NCI-H1092 treated with DMSO at 0.1 percent for 48 hours (cell line): ENCODE results near the gene DPM3.
"Not testable (repeated sequence)": the region's sequence is repeated elsewhere in the genome, so short reads cannot be mapped to it uniquely, and the experiment has no call there.

Experiments
- DNase-seq: peaks from one replicate; lab custom pipeline; 2025; lab: John Stamatoyannopoulos, UW

The DPM3 gene

DNA sequence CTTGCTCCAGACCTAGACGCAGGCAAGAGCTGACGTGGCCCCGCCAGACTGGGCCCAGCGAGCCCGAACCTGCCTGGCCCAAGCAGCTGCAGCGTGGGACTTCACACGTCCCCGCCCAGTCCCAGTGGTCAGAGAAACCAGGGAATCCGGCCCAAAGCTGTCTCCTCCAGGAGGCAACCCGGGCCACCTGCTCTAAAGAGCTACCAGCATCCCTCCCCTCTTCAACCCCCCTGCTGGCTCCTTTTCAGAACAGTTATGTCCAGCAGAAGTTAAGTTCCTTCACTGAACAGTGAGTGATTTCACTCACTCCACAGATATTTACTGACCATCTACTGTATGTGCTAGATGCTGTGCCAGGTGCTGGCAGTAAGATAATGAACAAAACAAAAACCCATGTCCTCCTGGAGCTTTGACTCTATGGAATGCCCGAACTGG, 14.8 kb downstream of the DPM3 start:
- DNase-seq: no peak

DNA sequence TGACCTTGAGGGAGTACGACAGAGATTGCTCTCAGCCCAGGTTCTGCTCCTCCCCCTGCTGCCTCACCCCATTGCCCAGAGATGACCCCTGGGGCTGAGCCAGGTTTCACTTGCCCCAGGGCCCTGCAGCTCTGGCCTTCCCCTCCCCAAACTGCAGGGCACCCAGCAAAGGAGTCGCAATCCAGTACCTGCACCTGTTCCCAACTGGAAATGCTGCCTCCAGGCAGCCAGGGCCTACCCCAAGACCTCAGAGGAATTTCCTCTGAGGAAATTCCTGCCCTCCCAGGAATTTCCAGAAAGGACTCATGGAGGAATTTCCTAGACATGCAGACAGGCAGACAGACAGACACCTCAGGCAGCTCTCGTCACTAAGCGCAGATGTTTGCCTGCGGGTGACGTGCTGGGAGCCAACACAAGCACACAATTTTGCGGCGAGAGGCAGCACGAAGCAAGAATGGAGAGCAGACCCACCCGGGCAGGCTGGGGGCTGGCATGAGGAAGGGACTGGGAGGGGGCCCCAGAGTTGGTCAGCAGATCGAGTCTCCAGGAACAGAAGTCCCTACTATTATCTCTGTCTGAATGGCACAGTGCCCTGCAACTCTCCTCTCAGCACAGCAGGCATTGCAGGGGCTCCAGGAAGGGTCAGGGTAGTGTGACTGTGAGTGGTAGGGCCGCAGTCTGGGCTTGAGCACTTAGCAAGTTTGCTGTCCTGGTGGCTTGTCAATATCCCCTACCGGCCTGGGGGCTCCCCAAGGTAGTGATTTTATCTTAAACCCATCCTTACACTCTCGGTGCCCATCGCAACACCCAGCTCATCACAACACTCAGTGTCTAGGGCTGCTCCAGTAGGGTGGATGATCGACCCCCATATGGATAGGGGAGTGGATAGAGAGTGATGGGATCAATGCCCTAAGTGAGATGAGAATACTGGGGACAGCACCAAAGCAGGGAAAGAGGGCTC, 15.5 kb downstream of the DPM3 start:
- DNase-seq: no peak

DNA sequence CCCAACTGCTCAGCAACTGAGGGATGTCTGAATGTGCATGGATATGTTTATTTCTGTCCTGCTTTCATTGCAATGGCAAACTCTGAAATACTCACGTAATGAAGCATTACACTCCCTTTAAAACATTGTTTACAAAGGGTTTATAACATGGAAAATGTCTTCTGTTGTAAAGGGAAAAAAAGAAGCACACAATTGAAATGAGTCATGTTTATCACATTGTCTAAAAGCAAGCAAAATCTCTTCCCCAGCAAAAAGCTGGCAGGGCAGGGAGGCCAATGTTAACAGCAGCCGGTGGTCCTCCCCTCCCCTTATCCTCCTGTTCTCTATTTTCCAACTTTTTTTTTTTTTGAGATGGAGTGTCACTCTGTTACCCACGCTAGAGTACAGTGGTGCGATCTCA, 16.5 kb downstream of the DPM3 start:
- no peak for DNase-seq

DNA sequence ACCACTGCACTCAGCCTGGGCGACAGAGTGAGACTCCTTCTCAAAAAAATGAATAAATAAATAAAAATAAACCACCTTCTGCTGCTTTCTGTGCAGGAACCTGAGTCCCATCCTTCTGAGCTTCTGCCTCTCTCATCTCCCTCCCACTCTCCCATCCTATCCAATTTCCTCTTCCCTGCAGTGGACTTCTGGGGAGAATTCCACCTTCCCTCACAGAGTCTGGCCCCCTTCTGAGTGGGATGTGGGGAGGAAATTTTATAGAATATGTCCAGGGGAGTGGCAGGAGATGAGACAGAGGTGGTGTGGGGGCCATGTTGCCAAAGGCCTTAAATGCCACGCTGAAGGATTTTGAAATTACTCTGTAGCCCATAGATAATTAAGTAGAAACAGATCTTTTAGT, 18.0 kb downstream of the DPM3 start:
- DNase-seq: no peak

DNA sequence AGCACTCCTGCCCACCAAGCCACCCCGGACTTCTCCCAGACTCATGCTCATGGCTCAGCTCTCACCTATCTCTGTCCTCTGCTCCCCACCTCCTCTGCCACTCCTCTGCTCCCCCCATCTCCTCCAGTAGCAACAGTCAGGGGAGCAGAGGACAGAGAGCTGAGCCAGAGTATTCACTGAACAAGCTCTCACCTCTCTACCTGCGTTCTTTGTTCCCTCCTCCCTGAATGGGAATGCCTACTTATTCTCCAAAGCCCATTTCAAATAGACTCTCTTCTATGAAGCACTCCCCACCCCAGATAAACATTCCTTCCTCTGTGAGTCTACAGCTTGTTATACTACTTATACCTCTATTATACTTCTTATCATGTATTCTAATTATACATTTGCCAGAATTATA, 19.1 kb downstream of the DPM3 start:
- no peak for DNase-seq

- no peak for DNase-seq
Measured at GRCh38 chr1:155120253-155120652, 20.1 kb downstream of the DPM3 start.

GRCh38 chr1:155118090-155118489, 22.2 kb downstream of the DPM3 start:
- not testable (repeated sequence) for DNase-seq

- DNase-seq: no peak
Measured at GRCh38 chr1:155117610-155118009, 22.7 kb downstream of the DPM3 start.

GRCh38 chr1:155116113-155116764, 24.1 kb downstream of the DPM3 start:
- DNase-seq: no peak

- DNase-seq: no peak
Measured at GRCh38 chr1:155113450-155113980, 26.8 kb downstream of the DPM3 start.

DNA sequence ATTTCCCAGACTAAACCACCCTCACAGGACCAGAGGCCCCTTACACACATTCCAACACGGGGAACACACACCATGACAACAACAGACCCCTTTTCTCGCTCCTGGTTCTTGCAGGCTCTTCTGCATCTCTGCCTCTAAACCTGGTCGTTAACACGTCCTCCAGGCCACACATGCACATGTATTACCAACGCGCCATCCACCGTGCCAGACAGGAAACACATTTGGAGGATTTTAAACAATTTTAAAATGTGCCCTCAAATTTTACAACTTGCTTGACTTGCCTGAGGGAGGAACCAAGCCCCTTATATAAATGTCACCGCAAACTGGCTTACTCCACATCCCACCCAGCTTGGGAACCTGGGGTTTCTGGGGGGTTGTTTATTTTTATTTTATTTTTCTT, 29.5 kb downstream of the DPM3 start:
- no peak for DNase-seq

- no peak for DNase-seq
Measured at GRCh38 chr1:155110381-155110780, 29.9 kb downstream of the DPM3 start.

DNA sequence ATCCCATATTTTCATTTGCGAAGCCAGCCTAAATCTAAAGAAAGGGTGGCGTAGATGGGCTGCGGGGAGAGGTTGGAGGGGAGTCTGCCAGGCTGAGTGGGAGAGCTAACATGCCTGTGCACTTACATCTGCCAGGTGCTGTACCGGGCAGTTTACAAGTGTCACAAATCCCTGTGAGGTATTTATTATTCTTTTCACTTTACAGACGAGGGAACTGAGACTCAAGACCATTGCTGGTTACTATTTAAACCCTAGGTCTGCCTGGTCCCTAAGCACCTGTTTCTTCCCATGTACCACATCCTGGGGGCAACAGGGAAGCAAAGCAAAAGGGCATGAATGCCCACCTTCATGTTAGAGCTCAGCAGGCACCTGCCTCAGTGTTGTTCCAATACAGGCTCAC, 32.0 kb downstream of the DPM3 start:
- no peak for DNase-seq

GRCh38 chr1:155107309-155108264, 32.7 kb downstream of the DPM3 start:
- DNase-seq: no peak

- DNase-seq: no peak
Measured at GRCh38 chr1:155106862-155107261, 33.5 kb downstream of the DPM3 start.

DNA sequence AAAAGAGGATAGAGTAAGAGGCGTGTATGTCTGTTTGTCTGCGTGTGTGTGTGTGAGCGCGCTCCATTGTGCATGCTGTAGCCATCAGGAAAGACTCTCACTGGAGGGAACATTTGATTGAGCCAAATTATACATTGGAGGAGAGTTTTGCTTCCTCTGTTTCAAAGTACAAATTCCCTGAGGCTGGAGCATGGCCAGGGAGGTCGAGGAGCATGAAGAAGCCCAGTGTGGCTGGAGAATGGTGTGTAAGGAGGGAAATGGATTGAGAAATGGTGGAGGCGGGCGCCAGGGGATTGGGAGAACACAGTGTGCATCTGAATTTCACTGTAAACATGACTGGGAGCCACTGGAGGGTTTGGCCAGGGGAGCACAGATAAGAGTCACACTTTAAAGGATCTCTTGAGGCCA, 34.7 kb downstream of the DPM3 start:
- no peak for DNase-seq

GRCh38 chr1:155104605-155105534, 35.5 kb downstream of the DPM3 start:
- no peak for DNase-seq

GRCh38 chr1:155103325-155103724, 37.0 kb downstream of the DPM3 start:
- DNase-seq: no peak

GRCh38 chr1:155099331-155099730, 41.0 kb downstream of the DPM3 start:
- no peak for DNase-seq

GRCh38 chr1:155094622-155094948, 45.7 kb downstream of the DPM3 start:
- no peak for DNase-seq
